NB4 (cell line): ENCODE data around the gene CDKL5.
A peak's percentile ranks its signal among the peaks of the same experiment; 100 is the strongest.
"Not testable (repeated sequence)": the region's sequence is repeated elsewhere in the genome, so short reads cannot be mapped to it uniquely, and the experiment has no call there.

Experiments
- DNase-seq: peaks from one replicate; pipeline ENCODE4 v3.0.0; 2010; ENCODE audit warnings: low read depth
- H3K4me3 ChIP-seq: one replicate; pipeline ENCODE4 v1.5.1; 2011; ENCODE audit warnings: mild to moderate bottlenecking, low read depth, low read length, moderate library complexity
- CTCF ChIP-seq: IDR thresholded peaks from one replicate; pipeline ENCODE4 v1.5.1; 2012; ENCODE audit warnings: low read depth, low read length
- MAX ChIP-seq: IDR thresholded peaks from 2 replicates; pipeline ENCODE4 v1.6.1; 2011; ENCODE audit warnings: low read depth, low read length
- MYC ChIP-seq: IDR thresholded peaks from 2 replicates; pipeline ENCODE4 v1.6.1; 2011; ENCODE audit warnings: low read depth, low read length
- POLR2A ChIP-seq: IDR thresholded peaks from 2 replicates; pipeline ENCODE4 v1.6.1; 2011; ENCODE audit warnings: mild to moderate bottlenecking; ENCODE audit not compliant: insufficient read length; ENCODE audit errors: extremely low read depth

CDKL5 gene

GRCh38 chrX:18424482-18425198 is 768 bp upstream of the CDKL5 start:
- peak overlapping the region; percentile 65 for H3K4me3 ChIP-seq
- peak; percentile 52 for DNase-seq
- TF ChIP-seq MYC (no peak), POLR2A (no peak), CTCF (no peak), MAX (no peak)

GRCh38 chrX:18426004-18426320 is 554 bp downstream of the CDKL5 start:
- TF ChIP-seq POLR2A, result no peak
- peak overlapping the region; percentile 63 for H3K4me3 ChIP-seq
- peak; percentile 13 for DNase-seq

GRCh38 chrX:18428006-18428405 is 2.6 kb downstream of the CDKL5 start:
- H3K4me3 ChIP-seq, result no peak overlapping the region
- TF ChIP-seq POLR2A (no peak), CTCF (no peak), MAX (no peak), MYC (no peak)

GRCh38 chrX:18433288-18433687 is 7.9 kb downstream of the CDKL5 start:
- H3K4me3 ChIP-seq, result not testable (repeated sequence)
- peak; percentile 58 for DNase-seq

More at GRCh38 chrX:18428006-18428405, 2.6 kb downstream of the CDKL5 start:
- DNase-seq, result no peak

GRCh38 chrX:18434896-18435295 is 9.5 kb downstream of the CDKL5 start:
- DNase-seq, result no peak
- no peak for TF ChIP-seq CTCF
- TF ChIP-seq MAX, result no peak
- TF ChIP-seq MYC, result no peak
- TF ChIP-seq POLR2A, result no peak
- no peak overlapping the region for H3K4me3 ChIP-seq

GRCh38 chrX:18436017-18436416 is 10.6 kb downstream of the CDKL5 start:
- TF ChIP-seq MAX (no peak), MYC (no peak), POLR2A (no peak), CTCF (no peak)
- no peak for DNase-seq

GRCh38 chrX:18440835-18441234 is 15.4 kb downstream of the CDKL5 start:
- H3K4me3 ChIP-seq, result no peak overlapping the region
- DNase-seq, result no peak
- TF ChIP-seq CTCF (no peak), MAX (no peak), POLR2A (no peak), MYC (no peak)

More at GRCh38 chrX:18436017-18436416, 10.6 kb downstream of the CDKL5 start:
- no peak overlapping the region for H3K4me3 ChIP-seq
